ENCODE results near the gene SRSF11.

DNA sequence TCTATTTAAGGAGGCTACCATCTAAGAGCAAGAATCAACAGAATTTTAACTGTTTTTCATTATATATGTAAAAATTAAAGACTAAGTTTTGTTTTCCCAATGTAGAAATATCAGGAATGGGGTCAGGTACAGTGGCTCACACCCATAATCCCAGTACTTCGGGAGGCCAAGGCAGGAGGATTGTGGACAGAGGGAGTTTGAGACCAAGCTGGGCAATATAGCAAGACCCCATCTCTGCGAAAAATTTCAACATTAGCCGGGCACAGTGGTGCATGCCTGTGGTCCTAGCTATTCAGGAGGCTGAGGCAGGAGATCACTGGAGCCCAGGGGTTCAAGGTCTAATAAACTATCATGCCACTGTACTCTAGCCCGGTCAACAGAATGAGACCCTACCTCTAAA, 21.1 kb upstream of the SRSF11 start:
- no peak for TF ChIP-seq POLR2A (IDR thresholded peaks at IDR 0.05)
- TF ChIP-seq, protein P1, sequence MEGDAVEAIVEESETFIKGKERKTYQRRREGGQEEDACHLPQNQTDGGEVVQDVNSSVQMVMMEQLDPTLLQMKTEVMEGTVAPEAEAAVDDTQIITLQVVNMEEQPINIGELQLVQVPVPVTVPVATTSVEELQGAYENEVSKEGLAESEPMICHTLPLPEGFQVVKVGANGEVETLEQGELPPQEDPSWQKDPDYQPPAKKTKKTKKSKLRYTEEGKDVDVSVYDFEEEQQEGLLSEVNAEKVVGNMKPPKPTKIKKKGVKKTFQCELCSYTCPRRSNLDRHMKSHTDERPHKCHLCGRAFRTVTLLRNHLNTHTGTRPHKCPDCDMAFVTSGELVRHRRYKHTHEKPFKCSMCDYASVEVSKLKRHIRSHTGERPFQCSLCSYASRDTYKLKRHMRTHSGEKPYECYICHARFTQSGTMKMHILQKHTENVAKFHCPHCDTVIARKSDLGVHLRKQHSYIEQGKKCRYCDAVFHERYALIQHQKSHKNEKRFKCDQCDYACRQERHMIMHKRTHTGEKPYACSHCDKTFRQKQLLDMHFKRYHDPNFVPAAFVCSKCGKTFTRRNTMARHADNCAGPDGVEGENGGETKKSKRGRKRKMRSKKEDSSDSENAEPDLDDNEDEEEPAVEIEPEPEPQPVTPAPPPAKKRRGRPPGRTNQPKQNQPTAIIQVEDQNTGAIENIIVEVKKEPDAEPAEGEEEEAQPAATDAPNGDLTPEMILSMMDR (IDR thresholded peaks at IDR 0.05 in 8 of 11, conservative IDR thresholded peaks at IDR 0.05 in 3 of 11): no peak

Data from spleen (tissue), 7 donors.